Activated CD4-positive, CD25-positive, alpha-beta regulatory T cell (primary cell): ENCODE measurements around the gene DTX1.

ENCODE experiments used
- DNase-seq, 4 experiments: peaks; one replicate each; lab custom pipeline; 2025; lab: John Stamatoyannopoulos, UW

The DTX1 gene

GRCh38 chr12:113094738-113095137 lies 38.2 kb downstream of the DTX1 start:
- DNase-seq: no peak

DNA sequence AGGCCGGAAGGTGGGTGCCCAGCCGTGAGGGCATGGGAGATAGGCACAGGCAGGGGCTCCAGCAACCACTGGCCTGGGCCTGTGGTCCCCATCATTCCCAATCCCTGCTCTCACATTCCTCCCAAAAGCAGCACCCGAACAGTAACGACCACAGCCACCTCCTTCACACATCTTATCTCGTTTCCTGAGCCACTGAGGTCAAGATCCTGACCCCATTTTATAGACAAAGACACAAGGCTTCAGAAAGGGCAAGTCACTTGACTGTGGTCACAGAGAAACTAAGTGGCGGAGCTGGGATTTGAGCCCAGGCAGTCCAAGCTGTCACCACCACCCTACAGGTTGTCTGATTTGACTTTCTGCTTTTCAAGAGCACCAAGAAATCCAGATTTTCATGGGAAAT lies 38.9 kb downstream of the DTX1 start:
- no peak for DNase-seq

- DNase-seq: no peak
Observed at GRCh38 chr12:113096675-113097461, 40.3 kb downstream of the DTX1 start.

GRCh38 chr12:113097716-113098440 lies 41.3 kb downstream of the DTX1 start:
- DNase-seq: no peak

DNA sequence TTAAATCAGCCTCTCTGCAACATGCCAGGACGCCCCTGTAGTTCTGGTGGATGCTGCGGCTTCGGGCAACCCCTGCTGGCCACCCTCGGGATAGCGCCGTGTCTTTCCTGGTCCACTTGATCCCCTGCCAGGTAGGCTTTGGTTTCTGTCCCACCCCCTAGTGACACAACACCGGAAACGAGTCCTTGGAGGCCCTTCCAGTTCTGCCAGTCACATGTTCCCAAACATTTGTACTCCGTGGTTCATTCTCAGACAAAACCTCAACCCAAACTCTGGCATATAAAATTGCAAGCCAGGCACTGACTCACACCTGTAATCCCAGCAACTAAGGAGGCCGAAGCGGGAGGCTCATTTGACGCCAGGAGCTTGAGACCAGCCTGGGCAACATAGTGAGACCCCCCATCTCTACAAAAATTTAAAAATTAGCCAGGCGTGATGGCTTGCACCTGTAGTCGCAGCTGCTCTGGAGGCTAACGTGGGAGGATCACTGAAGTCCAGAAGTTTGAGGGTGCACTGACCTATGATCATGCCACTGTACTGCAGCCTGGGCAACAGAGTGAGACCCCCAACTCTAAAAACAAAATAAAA lies 42.0 kb downstream of the DTX1 start:
- DNase-seq: peak; percentile 15 to 47 (median 36)

DNA sequence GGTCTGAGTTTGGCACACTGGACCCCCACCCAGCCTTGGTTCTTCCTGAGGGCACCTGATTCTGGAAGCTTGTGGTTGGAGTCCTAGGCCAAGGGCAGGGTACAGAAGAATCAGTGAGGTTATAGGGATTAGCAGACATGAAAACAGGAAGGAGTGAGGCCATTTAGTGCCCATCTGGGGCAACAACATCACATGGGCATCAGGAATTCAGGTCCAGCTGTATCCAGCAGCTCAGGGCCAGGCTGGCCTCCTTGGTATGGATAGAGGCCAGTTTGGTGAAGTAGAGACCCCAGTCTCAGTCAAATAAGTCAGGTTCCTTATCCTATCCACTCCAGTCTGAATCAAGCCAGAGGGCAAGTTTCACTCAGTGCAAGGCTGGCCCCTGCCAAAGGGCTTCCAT lies 42.8 kb downstream of the DTX1 start:
- DNase-seq: no peak

DNA sequence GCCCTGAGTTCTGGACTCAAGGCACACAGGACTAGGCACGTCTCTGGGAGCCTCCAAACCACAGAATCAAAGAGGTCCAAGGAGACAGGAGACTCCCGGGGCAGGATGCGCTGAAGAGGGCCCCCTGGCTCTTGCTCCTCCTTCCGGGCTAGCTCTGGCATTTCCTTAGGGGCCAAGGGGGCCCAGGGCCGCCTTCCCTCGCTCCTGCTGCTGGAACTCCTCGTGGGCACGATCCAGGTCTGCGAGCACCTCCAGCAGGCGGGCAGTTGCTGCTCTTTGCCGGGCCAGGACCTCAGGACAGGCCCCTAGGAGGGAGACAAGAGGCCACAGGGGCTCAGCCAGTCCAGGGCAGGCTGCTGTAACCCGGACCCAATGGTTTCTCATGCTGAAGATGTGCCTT lies 43.2 kb downstream of the DTX1 start:
- no peak for DNase-seq

DNA sequence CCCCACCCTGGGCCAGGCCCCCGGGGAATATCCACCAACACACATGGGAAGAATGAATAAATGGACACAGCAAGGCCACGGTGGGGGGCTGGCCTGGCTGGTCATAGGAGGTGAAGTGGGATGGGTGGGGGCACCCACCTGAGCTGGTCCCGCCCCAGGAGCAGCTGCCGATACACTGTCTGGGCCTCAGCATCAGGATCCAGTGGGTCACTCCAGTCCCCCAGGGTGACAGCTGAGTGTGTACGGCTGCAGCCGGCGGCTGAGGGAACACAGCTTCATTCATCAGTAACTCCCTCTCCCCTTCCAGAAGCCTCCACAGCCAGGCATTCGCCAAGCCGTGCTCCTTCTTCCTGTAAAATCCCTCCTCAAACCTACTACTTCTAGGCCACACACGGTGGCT lies 45.2 kb downstream of the DTX1 start:
- no peak for DNase-seq

GRCh38 chr12:113102811-113103210 lies 46.3 kb downstream of the DTX1 start:
- no peak for DNase-seq

- DNase-seq: peak; percentile 17 to 62 (median 36)
Observed at GRCh38 chr12:113103756-113104450, 47.4 kb downstream of the DTX1 start.

DNA sequence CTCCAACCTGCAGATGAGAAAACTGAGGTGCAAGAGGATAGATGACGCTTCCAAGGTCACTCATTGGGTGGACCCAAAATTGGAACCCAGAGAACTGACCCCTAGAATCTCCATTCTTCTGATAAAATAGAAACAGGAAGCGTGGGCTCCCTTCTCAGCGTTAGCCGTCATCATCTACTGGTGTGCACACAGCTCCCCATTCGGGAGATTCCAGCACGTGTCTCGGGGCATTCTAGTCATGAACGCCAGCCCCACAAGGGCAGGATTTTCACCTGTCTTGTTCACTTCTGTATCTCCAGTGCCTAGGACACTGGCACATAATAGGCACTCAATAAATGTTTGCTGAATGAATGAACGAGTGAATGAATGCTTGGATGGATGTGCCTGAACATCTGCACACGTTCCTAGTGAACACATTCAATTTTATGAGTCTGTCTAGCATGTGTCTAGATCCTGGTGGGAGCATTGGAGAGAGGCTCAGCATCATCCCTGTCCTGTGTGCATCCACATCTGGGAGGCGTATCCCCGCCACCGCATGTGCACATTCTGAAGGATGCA lies 48.5 kb downstream of the DTX1 start:
- DNase-seq: no peak

- DNase-seq: no peak
Observed at GRCh38 chr12:113105606-113106271, 49.2 kb downstream of the DTX1 start.

GRCh38 chr12:113106361-113106760 lies 49.8 kb downstream of the DTX1 start:
- DNase-seq: no peak

- DNase-seq: no peak
Observed at GRCh38 chr12:113108308-113108707, 51.8 kb downstream of the DTX1 start.

DNA sequence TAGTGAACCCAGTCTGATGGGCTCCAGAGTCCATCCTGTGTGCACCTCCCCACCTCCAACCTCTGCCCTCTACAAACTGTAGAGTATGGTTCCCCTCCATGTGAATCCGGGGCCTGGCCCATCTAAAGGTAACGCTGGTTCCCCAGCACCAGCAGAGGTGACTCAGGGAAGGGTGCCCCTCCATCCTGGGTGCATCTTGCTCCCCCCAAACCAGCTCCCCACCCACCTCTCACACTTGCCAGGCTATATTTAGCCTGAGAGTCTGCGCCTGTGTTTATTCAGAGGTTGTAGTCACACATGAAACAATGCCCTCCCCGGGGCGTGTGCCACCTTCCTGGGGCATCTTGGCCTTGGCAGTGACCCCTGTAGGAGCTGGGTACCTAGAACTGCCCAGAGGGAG lies 52.8 kb downstream of the DTX1 start:
- DNase-seq: no peak

- no peak for DNase-seq
Observed at GRCh38 chr12:113109872-113110599, 53.5 kb downstream of the DTX1 start.

DNA sequence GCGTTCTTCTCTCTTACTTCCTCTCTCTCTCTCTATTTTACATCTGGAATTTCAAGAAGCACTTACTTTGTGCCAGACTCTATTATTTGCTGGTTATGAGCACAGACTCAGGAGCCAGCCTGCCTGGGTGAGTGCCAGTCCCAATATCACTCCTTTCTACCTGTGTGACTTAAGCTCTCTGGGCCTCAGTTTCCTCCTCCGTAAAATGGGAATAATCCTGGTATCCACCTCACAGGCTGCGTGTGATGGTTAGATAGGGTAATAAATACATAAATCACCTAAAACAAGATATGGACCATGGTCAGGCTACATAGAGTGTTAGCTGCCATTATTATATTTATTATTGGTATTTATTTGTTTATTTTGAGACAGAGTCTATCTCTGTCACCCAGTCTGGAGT lies 54.7 kb downstream of the DTX1 start:
- no peak for DNase-seq

DNA sequence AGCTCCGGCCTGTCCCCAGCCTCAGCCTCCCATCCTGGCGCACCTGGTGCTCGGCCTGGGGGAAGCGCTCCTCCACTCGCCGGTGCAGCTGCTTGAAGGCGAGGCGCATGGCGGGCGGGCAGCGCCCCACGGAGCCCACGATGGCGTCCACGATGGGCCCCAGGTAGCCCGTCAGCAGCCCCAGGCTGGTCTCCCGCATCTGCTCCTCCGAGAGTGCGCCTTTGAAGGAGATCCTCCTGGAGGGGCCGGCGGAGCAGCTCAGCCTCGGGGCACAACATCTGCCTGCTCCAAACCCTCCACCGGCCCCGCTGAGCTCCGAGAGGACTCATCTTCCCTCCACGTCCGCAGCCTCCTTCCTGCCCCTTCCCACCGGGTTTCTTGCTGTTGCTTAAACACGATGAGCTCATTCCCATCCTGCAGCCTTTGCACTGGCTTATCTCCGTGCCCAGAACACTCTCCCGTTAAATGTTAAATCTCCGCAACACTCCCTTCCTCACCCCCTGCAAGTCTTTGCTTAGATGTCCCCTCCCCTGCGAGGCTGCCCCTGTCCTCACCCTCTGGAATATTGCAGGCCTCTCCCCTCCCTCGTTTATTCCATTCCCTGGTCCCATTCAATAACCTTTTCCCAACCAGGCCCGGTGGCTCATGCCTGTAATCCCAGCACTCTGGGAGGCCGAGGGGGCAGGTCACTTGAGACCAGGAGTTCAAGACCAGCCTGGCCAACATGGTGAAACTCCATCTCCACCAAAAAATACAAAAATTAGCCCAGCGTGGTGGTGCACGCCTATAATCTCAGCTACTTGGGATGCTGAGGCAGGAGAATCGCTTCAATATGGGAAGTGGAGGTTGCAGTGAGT lies 55.7 kb downstream of the DTX1 start:
- no peak for DNase-seq

DNA sequence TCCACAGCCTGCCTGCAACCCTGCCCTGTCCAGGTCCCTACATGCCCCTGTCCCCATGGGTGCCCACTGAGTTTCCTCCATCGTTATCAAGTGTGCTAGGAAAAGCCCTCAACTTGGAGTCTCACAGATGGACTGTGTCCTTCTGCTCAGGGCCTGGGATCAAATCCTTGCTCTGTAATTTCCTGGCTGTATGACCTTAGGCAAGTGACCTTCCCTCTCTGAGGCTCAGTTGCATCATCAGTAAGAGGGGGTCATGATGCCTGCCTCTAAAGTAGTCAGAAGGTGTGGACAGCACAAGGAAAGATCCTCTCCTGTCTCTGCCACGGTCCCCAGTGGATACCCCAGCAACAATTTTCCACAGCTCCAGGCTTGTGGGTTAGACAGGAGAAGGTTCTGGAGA lies 56.9 kb downstream of the DTX1 start:
- no peak for DNase-seq
